ENCODE measurements around the gene PDSS1. TPM values are rescaled to one million over a fixed set of nuclear protein-coding genes. Genes with fewer than 3 reads are reported as not detected.
"Not testable (repeated sequence)": the region's sequence is repeated elsewhere in the genome, so short reads cannot be mapped to it uniquely, and the experiment has no call there.

The PDSS1 gene, protein sequence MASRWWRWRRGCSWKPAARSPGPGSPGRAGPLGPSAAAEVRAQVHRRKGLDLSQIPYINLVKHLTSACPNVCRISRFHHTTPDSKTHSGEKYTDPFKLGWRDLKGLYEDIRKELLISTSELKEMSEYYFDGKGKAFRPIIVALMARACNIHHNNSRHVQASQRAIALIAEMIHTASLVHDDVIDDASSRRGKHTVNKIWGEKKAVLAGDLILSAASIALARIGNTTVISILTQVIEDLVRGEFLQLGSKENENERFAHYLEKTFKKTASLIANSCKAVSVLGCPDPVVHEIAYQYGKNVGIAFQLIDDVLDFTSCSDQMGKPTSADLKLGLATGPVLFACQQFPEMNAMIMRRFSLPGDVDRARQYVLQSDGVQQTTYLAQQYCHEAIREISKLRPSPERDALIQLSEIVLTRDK
- polyA plus RNA-seq, result 10 to 100 TPM; 11.6 to 11.7 TPM

DNA sequence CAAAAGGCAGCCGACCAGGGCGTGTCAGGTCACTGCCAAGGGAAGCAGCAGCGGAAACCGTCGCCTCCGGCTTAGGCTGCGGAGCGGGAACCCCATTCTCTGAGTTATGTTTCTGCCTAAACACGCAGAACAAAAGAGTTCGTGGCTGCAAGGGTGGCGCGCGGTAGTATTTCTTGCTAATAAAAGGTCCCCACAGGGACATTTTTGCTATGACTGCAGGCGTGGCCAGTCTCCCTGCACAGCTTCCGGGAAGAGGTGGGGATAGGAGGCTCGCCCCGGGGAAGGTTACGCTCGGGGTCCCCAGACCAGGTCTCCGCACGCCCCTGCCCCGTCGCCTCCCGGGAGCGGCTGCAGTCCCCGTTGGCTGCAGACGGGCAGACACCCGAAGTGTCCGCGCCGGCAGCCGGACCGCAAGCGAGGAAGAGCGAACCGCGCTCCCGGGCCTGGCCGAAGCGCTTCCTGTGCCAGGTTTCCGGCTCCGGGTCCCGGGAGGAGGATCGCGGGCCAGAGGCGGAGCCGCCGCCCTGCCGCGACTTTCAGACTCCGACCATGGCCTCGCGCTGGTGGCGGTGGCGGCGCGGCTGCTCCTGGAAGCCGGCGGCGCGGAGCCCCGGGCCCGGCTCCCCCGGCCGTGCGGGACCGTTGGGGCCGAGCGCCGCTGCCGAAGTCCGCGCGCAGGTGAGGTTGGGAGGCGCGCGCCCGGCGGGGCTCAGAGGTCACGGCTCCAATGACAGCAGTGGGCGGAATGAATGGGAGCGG, at the start of gene PDSS1:
PDSS1 (plus strand) TSS at position 539 of the 759 bp plus-strand sequence; CDS start at position 550, 11 bp downstream.
- Histone ChIP-seq H3K36me3 (ENCODE audit: control insufficient read depth in 2 of 2, insufficient read depth in 2 of 2, low read length in 1 of 2) (no peaks in the 10 kb centered on the region), H3K27me3 (ENCODE audit: control insufficient read depth in 1 of 2, insufficient read depth in 2 of 2, low read length in 2 of 2) (no peaks in the 10 kb centered on the region), H3K4me1 (ENCODE audit: control insufficient read depth in 2 of 2, insufficient read depth in 2 of 2, low read length in 1 of 2) (peaks cover 0 to 5% of the 10 kb centered on the region in 2 donors), H3K4me3 (ENCODE audit: low read depth in 1 of 2, low read length in 2 of 2) (peak within 1 kb of the TSS; percentile 73 to 80), H3K27ac (ENCODE audit: low read depth in 2 of 2, low read length in 1 of 2) (peak within 1 kb of the TSS; percentile 89 to 90), H3K9me3 (ENCODE audit: control insufficient read depth in 2 of 2, insufficient read depth in 1 of 2, low read depth in 1 of 2, low read length in 1 of 2) (no peaks in the 10 kb centered on the region)
- 0% methylated on average over 60 to 82 of the region's 82 CpGs for WGBS, 2 donors

DNA sequence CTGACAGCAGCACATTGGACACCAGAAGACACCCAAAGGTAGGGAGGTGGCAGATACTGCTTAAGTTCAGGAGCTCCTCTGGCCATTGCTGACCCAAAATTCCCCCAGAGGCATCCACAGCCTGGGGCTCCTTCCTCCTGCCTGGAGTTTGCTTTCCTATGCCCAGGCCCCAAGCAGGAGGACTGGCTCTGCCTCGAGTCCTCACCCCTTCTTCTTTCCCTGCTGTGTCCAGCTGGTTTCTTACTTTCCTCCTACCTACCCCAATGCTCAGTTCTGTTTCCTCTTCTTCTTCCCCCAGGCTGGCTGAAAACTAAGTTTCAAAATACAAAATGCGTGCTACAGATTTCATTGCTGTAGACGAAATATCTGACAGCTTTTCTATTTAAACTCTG, 49.3 kb upstream of the PDSS1 start:
- 65 to 83% methylated on average over 3 of the region's 3 CpGs for WGBS, 2 donors
- H3K27me3 ChIP-seq (ENCODE audit: control insufficient read depth in 1 of 2, insufficient read depth in 2 of 2, low read length in 2 of 2); H3K9me3 ChIP-seq (ENCODE audit: control insufficient read depth in 2 of 2, insufficient read depth in 1 of 2, low read depth in 1 of 2, low read length in 1 of 2); H3K27ac ChIP-seq (ENCODE audit: low read depth in 2 of 2, low read length in 1 of 2); H3K36me3 ChIP-seq (ENCODE audit: control insufficient read depth in 2 of 2, insufficient read depth in 2 of 2, low read length in 1 of 2); H3K4me1 ChIP-seq (ENCODE audit: control insufficient read depth in 2 of 2, insufficient read depth in 2 of 2, low read length in 1 of 2); H3K4me3 ChIP-seq (ENCODE audit: low read depth in 1 of 2, low read length in 2 of 2): not testable (repeated sequence)

GRCh38 chr10:26650406-26650805, 47.1 kb upstream of the PDSS1 start:
- Histone ChIP-seq H3K27me3 (ENCODE audit: control insufficient read depth in 1 of 2, insufficient read depth in 2 of 2, low read length in 2 of 2) (no peaks in the 10 kb centered on the region), H3K9me3 (ENCODE audit: control insufficient read depth in 2 of 2, insufficient read depth in 1 of 2, low read depth in 1 of 2, low read length in 1 of 2) (no peaks in the 10 kb centered on the region), H3K36me3 (ENCODE audit: control insufficient read depth in 2 of 2, insufficient read depth in 2 of 2, low read length in 1 of 2) (no peaks in the 10 kb centered on the region), H3K4me3 (ENCODE audit: low read depth in 1 of 2, low read length in 2 of 2) (no peak overlapping the region), H3K27ac (ENCODE audit: low read depth in 2 of 2, low read length in 1 of 2) (no peak overlapping the region), H3K4me1 (ENCODE audit: control insufficient read depth in 2 of 2, insufficient read depth in 2 of 2, low read length in 1 of 2) (no peaks in the 10 kb centered on the region)
- 66 to 73% methylated on average over 4 of the region's 4 CpGs for WGBS, 2 donors

- H3K4me1 ChIP-seq (ENCODE audit: control insufficient read depth in 2 of 2, insufficient read depth in 2 of 2, low read length in 1 of 2); H3K36me3 ChIP-seq (ENCODE audit: control insufficient read depth in 2 of 2, insufficient read depth in 2 of 2, low read length in 1 of 2); H3K27ac ChIP-seq (ENCODE audit: low read depth in 2 of 2, low read length in 1 of 2); H3K27me3 ChIP-seq (ENCODE audit: control insufficient read depth in 1 of 2, insufficient read depth in 2 of 2, low read length in 2 of 2); H3K4me3 ChIP-seq (ENCODE audit: low read depth in 1 of 2, low read length in 2 of 2); H3K9me3 ChIP-seq (ENCODE audit: control insufficient read depth in 2 of 2, insufficient read depth in 1 of 2, low read depth in 1 of 2, low read length in 1 of 2): not testable (repeated sequence)
- 45 to 67% methylated on average over 2 of the region's 2 CpGs for WGBS, 2 donors
Measured at GRCh38 chr10:26651476-26651875, 46.0 kb upstream of the PDSS1 start.

GRCh38 chr10:26653004-26653403, 44.5 kb upstream of the PDSS1 start:
- Histone ChIP-seq H3K9me3 (ENCODE audit: control insufficient read depth in 2 of 2, insufficient read depth in 1 of 2, low read depth in 1 of 2, low read length in 1 of 2) (no peaks in the 10 kb centered on the region), H3K36me3 (ENCODE audit: control insufficient read depth in 2 of 2, insufficient read depth in 2 of 2, low read length in 1 of 2) (no peaks in the 10 kb centered on the region), H3K27me3 (ENCODE audit: control insufficient read depth in 1 of 2, insufficient read depth in 2 of 2, low read length in 2 of 2) (no peaks in the 10 kb centered on the region), H3K4me3 (ENCODE audit: low read depth in 1 of 2, low read length in 2 of 2) (no peak overlapping the region), H3K27ac (ENCODE audit: low read depth in 2 of 2, low read length in 1 of 2) (no peak overlapping the region), H3K4me1 (ENCODE audit: control insufficient read depth in 2 of 2, insufficient read depth in 2 of 2, low read length in 1 of 2) (no peaks in the 10 kb centered on the region)
- WGBS, 2 donors, result 91% methylated on average over 18 of the region's 18 CpGs

DNA sequence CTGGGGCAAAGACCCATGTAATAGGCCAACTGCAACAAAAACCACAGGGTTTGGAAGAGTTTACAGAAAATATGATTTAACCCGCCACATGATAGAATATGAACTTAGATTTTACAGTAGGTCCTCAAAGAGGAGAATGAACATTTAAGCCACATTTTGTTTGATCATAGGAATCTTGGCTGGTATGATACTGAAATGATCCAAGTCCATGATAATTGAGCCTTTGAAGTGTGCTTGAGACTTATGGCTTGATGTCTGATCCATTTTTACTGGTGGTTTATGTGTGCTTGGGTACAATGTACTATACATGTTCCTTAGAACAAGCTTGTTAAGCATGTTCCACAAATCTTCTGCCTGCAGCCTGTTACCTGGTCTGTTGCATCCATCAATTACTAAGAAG, 41.8 kb upstream of the PDSS1 start:
- WGBS, 2 donors, result 76 to 97% methylated on average over 1 of the region's 1 CpG
- Histone ChIP-seq H3K36me3 (ENCODE audit: control insufficient read depth in 2 of 2, insufficient read depth in 2 of 2, low read length in 1 of 2) (no peaks in the 10 kb centered on the region), H3K9me3 (ENCODE audit: control insufficient read depth in 2 of 2, insufficient read depth in 1 of 2, low read depth in 1 of 2, low read length in 1 of 2) (no peaks in the 10 kb centered on the region), H3K27ac (ENCODE audit: low read depth in 2 of 2, low read length in 1 of 2) (no peak overlapping the region), H3K27me3 (ENCODE audit: control insufficient read depth in 1 of 2, insufficient read depth in 2 of 2, low read length in 2 of 2) (no peaks in the 10 kb centered on the region), H3K4me1 (ENCODE audit: control insufficient read depth in 2 of 2, insufficient read depth in 2 of 2, low read length in 1 of 2) (no peaks in the 10 kb centered on the region), H3K4me3 (ENCODE audit: low read depth in 1 of 2, low read length in 2 of 2) (no peak overlapping the region)

GRCh38 chr10:26662864-26663263, 34.6 kb upstream of the PDSS1 start:
- no peak overlapping the region for H3K4me3 ChIP-seq (ENCODE audit: low read depth in 1 of 2, low read length in 2 of 2)
- H3K27ac ChIP-seq (ENCODE audit: low read depth in 2 of 2, low read length in 1 of 2), result no peak overlapping the region
- H3K36me3 ChIP-seq (ENCODE audit: control insufficient read depth in 2 of 2, insufficient read depth in 2 of 2, low read length in 1 of 2), result no peaks in the 10 kb centered on the region
- H3K9me3 ChIP-seq (ENCODE audit: control insufficient read depth in 2 of 2, insufficient read depth in 1 of 2, low read depth in 1 of 2, low read length in 1 of 2), result no peaks in the 10 kb centered on the region
- H3K27me3 ChIP-seq (ENCODE audit: control insufficient read depth in 1 of 2, insufficient read depth in 2 of 2, low read length in 2 of 2), result no peaks in the 10 kb centered on the region
- 70% methylated on average over 2 of the region's 2 CpGs for WGBS, 2 donors
- H3K4me1 ChIP-seq (ENCODE audit: control insufficient read depth in 2 of 2, insufficient read depth in 2 of 2, low read length in 1 of 2), result no peaks in the 10 kb centered on the region

- H3K27me3 ChIP-seq (ENCODE audit: control insufficient read depth in 1 of 2, insufficient read depth in 2 of 2, low read length in 2 of 2), result no peaks in the 10 kb centered on the region
- no peaks in the 10 kb centered on the region for H3K9me3 ChIP-seq (ENCODE audit: control insufficient read depth in 2 of 2, insufficient read depth in 1 of 2, low read depth in 1 of 2, low read length in 1 of 2)
- H3K4me3 ChIP-seq (ENCODE audit: low read depth in 1 of 2, low read length in 2 of 2), result no peak overlapping the region
- WGBS, 2 donors, result 63 to 72% methylated on average over 7 of the region's 7 CpGs
- H3K27ac ChIP-seq (ENCODE audit: low read depth in 2 of 2, low read length in 1 of 2), result no peak overlapping the region
- no peaks in the 10 kb centered on the region for H3K4me1 ChIP-seq (ENCODE audit: control insufficient read depth in 2 of 2, insufficient read depth in 2 of 2, low read length in 1 of 2)
- H3K36me3 ChIP-seq (ENCODE audit: control insufficient read depth in 2 of 2, insufficient read depth in 2 of 2, low read length in 1 of 2), result no peaks in the 10 kb centered on the region
Measured at GRCh38 chr10:26665080-26666048, 32.1 kb upstream of the PDSS1 start.

GRCh38 chr10:26675873-26676257, 21.6 kb upstream of the PDSS1 start:
- Histone ChIP-seq H3K4me1 (ENCODE audit: control insufficient read depth in 2 of 2, insufficient read depth in 2 of 2, low read length in 1 of 2) (no peaks in the 10 kb centered on the region), H3K9me3 (ENCODE audit: control insufficient read depth in 2 of 2, insufficient read depth in 1 of 2, low read depth in 1 of 2, low read length in 1 of 2) (no peaks in the 10 kb centered on the region), H3K36me3 (ENCODE audit: control insufficient read depth in 2 of 2, insufficient read depth in 2 of 2, low read length in 1 of 2) (no peaks in the 10 kb centered on the region), H3K27me3 (ENCODE audit: control insufficient read depth in 1 of 2, insufficient read depth in 2 of 2, low read length in 2 of 2) (no peaks in the 10 kb centered on the region), H3K4me3 (ENCODE audit: low read depth in 1 of 2, low read length in 2 of 2) (no peak overlapping the region), H3K27ac (ENCODE audit: low read depth in 2 of 2, low read length in 1 of 2) (no peak overlapping the region)
- 77 to 79% methylated on average over 1 of the region's 1 CpG for WGBS, 2 donors
